GM23248 (cell line): ENCODE data around the gene PIAS1.

Experiments used
- EZH2 ChIP-seq: fragments of 200-600 bp; sonication (generic); IDR thresholded peaks from 2 replicates; pipeline ENCODE4 v1.6.1; 2018; ENCODE audit warnings: antibody characterized with exemption, mild to moderate bottlenecking; ENCODE audit not compliant: insufficient read depth, poor library complexity, severe bottlenecking
- EZH2phosphoT487 ChIP-seq: fragments of 200-600 bp; sonication (generic); IDR thresholded peaks from 2 replicates; pipeline ENCODE4 v1.6.1; 2018; ENCODE audit warnings: antibody characterized with exemption, moderate library complexity, mild to moderate bottlenecking, low read depth; ENCODE audit not compliant: insufficient read depth

GRCh38 chr15:68031404-68031803 lies 22.7 kb upstream of the PIAS1 start:
- TF ChIP-seq EZH2 (no peak), EZH2phosphoT487 (no peak)
